Gastroesophageal sphincter (tissue), 3 donors: ENCODE results near the gene RAF1.

ENCODE experiments used
- EP300 ChIP-seq: sonication (generic); formaldehyde crosslinking; IDR thresholded peaks from one replicate; pipeline ENCODE4 v1.6.1; 2017; ENCODE audit warnings: antibody characterized with exemption, mild to moderate bottlenecking
- TF ChIP-seq, protein P1 (sequence below), 4 experiments: fragments of 200-600 bp in 2 of 4; fragments of 450-650 bp in 2 of 4; sonication (generic) in 1 of 4; IDR thresholded peaks; one replicate each; pipeline ENCODE4 v1.5.1; 2017 to 2019; ENCODE audit warnings: antibody characterized with exemption in 4 of 4, mild to moderate bottlenecking in 2 of 4, moderate library complexity in 2 of 4

DNA sequence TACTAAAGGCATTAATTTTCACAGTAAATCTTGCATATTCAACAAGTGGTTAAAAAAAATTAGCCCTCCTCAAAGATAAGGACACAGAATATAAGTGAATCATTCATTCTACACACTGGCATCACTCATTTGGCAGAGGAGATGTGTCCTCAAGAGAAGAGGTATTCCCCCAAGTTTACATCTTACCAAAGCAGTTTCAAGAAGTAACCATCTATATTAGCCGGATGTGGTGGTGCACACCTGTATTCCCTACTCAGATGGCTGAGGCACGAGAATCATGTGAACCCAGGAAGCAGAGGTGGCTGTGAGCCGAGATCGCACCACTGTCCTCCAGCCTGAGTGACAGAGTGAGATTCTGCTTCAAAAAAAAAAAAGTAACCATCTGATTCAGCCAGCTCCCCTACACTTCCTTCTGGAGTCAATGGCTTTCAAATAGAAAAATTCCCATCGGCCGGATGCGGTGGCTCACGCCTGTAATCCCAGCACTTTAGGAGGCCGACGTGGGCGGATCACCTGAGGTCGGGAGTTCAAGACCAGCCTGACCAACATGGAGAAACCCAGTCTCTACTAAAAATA is 15.4 kb downstream of the RAF1 start:
- TF ChIP-seq, protein P1, sequence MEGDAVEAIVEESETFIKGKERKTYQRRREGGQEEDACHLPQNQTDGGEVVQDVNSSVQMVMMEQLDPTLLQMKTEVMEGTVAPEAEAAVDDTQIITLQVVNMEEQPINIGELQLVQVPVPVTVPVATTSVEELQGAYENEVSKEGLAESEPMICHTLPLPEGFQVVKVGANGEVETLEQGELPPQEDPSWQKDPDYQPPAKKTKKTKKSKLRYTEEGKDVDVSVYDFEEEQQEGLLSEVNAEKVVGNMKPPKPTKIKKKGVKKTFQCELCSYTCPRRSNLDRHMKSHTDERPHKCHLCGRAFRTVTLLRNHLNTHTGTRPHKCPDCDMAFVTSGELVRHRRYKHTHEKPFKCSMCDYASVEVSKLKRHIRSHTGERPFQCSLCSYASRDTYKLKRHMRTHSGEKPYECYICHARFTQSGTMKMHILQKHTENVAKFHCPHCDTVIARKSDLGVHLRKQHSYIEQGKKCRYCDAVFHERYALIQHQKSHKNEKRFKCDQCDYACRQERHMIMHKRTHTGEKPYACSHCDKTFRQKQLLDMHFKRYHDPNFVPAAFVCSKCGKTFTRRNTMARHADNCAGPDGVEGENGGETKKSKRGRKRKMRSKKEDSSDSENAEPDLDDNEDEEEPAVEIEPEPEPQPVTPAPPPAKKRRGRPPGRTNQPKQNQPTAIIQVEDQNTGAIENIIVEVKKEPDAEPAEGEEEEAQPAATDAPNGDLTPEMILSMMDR (IDR thresholded peaks at IDR 0.05) = no peak
- TF ChIP-seq EP300 = no peak
